Measurements from ENCODE around the gene FXYD1.
"Not testable (repeated sequence)": the region's sequence is repeated elsewhere in the genome, so short reads cannot be mapped to it uniquely, and the experiment has no call there.

FXYD1 gene

DNA sequence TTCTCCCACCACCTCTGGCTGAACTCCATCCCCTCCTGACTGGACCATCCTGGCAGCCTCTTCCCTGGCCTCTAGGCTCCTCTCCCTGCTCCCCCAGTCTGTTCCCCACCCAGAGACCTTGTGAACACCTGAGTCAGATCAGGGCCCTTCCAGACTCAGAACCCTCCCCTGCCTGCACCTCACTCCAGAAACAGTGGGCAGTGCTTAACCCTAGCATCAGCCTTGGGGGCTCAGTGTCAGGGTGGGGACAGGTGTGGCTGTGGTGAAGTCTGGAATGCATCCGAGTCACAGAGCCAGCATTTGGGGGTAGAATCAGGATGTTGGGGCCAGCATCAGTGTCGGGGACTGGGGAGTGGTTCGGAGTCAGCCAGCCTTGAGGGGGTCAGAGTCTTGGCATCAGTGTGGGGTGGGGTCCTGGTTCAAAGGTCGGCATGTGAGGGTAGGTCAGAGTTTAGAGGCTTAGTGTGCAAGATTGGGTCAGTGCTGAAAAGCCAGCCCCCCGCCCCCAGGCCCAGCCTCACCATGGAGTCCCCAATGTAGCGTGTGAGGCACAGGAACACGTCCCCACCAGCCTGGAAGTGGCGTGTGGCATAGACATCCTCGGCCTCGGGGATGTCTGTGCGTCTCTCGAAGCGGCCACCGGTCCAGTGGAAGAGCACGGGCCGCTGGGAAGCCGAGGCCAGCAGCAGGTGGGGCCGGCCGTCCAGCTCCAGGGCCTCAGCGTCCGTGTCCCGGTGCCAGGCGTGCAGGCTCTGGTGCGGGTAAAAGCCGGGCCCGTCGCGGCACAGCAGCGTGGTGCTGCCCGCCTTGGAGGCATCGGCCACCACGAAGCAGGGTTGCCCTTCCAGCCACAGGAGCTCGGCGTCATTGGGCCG lies 12.6 kb upstream of the FXYD1 start:
- H3K4me3 ChIP-seq (ENCODE audit: low read depth, low read length) = no peak overlapping the region
- DNase-seq (ENCODE audit: low read depth) = no peak
- TF ChIP-seq CTCF (IDR thresholded peaks at IDR 0.05; ENCODE audit: insufficient read depth, low read depth, low read length, missing control alignments) = no peak

- no peak for TF ChIP-seq CTCF (IDR thresholded peaks at IDR 0.05; ENCODE audit: insufficient read depth, low read depth, low read length, missing control alignments)
- DNase-seq (ENCODE audit: low read depth) = no peak
These were observed 12.0 kb upstream of the FXYD1 start for GRCh38 chr19:35126624-35126959.

GRCh38 chr19:35127871-35128270 lies 10.8 kb upstream of the FXYD1 start:
- no peak overlapping the region for H3K4me3 ChIP-seq (ENCODE audit: low read depth, low read length)
- TF ChIP-seq CTCF (IDR thresholded peaks at IDR 0.05; ENCODE audit: insufficient read depth, low read depth, low read length, missing control alignments) = no peak
- DNase-seq (ENCODE audit: low read depth) = no peak

More at GRCh38 chr19:35126624-35126959, 12.0 kb upstream of the FXYD1 start:
- no peak overlapping the region for H3K4me3 ChIP-seq (ENCODE audit: low read depth, low read length)

DNA sequence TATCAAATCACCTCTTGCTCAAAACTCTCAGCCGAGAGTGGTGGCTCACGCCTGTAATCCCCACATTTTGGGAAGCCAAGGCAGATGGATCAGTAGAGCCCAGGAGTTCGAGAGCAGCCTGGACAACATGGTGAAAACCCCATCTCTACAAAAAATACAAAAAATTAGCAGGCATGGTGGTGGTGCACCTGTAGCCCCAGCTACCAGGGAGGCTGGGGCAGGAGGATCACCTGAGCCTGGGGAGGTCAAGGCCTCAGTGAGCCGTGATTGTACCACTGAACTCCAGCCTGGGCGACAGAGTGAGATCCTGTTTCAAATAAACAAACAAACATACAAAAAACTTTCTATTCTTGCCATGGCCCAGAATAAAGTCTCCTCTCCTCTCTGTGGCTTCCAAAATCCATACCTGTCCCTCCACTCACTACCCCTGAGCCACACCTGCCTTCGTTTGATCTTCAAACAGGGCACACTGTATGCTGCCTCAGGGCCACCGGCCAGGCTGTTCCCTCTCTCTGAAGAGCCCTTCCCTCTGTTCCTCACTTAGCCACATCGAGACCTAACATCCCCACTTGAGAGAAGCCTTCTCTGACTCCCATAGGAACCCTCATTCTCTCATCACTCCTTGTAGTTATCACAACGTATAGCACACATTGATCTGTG lies 10.1 kb upstream of the FXYD1 start:
- H3K4me3 ChIP-seq (ENCODE audit: low read depth, low read length) = no peak overlapping the region
- no peak for DNase-seq (ENCODE audit: low read depth)
- TF ChIP-seq CTCF (IDR thresholded peaks at IDR 0.05; ENCODE audit: insufficient read depth, low read depth, low read length, missing control alignments) = no peak

GRCh38 chr19:35129724-35130274 lies 8.8 kb upstream of the FXYD1 start:
- H3K4me3 ChIP-seq (ENCODE audit: low read depth, low read length); DNase-seq (ENCODE audit: low read depth): not testable (repeated sequence)

GRCh38 chr19:35130761-35131720 lies 7.6 kb upstream of the FXYD1 start:
- DNase-seq (ENCODE audit: low read depth) = no peak
- no peak for TF ChIP-seq CTCF (IDR thresholded peaks at IDR 0.05; ENCODE audit: insufficient read depth, low read depth, low read length, missing control alignments)
- no peak overlapping the region for H3K4me3 ChIP-seq (ENCODE audit: low read depth, low read length)

All from GM12865 (cell line).